GM12874 (cell line): ENCODE data around the gene B3GNT5.

Source experiments
- TF ChIP-seq, protein P1 (sequence below): IDR thresholded peaks from 2 replicates; pipeline ENCODE4 v1.5.1; 2011; ENCODE audit warnings: low read depth, mild to moderate bottlenecking, control low read depth, low read length, moderate library complexity; ENCODE audit not compliant: insufficient read depth

The B3GNT5 gene

DNA sequence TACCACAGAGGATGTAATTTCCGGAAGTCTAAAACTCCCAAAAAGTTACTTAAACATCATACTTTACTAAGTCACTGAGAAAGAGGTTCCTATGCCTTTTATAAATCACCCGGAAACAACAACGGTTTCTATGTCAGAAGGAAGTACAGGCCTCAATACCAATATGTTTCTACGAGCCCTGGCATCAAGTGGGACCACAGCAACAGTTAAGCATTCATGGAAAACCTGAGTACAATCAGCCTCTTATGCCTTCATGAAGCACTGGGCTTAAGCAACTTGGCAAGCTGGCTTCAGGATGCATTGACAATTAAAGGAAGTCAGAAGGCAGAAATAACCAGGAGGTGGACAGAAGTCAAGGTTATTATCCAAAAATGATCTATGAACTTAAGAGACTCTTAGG is 19.1 kb upstream of the B3GNT5 start:
- TF ChIP-seq, protein P1, sequence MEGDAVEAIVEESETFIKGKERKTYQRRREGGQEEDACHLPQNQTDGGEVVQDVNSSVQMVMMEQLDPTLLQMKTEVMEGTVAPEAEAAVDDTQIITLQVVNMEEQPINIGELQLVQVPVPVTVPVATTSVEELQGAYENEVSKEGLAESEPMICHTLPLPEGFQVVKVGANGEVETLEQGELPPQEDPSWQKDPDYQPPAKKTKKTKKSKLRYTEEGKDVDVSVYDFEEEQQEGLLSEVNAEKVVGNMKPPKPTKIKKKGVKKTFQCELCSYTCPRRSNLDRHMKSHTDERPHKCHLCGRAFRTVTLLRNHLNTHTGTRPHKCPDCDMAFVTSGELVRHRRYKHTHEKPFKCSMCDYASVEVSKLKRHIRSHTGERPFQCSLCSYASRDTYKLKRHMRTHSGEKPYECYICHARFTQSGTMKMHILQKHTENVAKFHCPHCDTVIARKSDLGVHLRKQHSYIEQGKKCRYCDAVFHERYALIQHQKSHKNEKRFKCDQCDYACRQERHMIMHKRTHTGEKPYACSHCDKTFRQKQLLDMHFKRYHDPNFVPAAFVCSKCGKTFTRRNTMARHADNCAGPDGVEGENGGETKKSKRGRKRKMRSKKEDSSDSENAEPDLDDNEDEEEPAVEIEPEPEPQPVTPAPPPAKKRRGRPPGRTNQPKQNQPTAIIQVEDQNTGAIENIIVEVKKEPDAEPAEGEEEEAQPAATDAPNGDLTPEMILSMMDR = no peak

DNA sequence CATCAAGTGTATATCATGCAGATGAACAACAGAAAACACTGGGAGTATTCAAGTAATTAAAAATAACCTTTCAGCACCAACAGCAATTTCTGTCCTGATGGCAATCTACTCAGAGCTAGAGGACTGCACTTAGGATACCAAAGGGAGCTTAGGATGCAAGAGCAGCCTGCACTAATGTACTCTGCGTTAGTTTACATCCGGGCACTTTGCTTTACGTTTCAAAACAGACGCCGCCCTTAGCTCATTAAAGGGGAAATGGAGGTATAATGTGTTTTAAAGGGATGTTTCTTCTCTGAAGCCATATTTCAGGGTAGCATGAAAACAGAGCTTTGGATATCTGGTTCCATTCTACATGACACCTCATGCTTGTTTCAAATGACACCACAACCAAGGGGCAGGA is 14.0 kb upstream of the B3GNT5 start:
- TF ChIP-seq, protein P1 = no peak

DNA sequence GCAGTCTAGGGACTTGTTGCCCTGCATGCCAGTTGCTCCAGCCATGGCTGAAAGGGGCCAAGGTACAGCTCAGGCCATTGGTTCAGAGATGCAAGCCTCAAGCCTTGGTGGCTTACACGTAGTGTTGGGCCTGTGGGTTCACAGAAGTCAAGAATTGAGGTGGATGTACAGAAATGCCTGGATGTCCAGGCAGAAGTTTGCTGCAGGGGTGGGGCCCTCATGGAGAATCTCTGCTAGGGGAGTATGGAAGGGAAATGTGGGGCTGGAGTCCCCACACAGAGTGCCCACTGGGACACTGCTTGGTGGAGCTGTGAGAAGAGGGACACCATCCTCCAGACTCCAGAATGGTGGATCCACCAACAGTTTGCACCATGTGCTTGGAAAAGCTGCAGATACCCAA is 10.6 kb upstream of the B3GNT5 start:
- TF ChIP-seq, protein P1 = no peak

DNA sequence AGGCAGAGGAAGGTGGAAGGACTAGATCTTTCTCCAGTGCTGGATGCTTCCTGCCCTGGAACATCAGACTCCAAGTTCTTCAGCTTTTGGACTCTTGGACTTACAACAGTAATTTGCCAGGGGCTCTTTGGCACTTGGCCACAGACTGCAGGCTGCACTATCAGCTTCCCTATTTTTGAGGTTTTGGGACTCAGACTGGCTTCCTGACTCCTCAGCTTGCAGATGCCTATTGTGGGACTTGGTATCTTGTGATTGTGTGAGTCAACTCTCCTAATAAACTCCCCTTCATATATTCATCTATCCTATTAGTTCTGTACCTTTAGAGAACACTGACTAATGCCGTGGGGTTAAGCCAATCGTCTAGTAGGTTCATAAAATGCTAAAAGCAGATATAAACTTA is 8.8 kb upstream of the B3GNT5 start:
- TF ChIP-seq, protein P1 = no peak

DNA sequence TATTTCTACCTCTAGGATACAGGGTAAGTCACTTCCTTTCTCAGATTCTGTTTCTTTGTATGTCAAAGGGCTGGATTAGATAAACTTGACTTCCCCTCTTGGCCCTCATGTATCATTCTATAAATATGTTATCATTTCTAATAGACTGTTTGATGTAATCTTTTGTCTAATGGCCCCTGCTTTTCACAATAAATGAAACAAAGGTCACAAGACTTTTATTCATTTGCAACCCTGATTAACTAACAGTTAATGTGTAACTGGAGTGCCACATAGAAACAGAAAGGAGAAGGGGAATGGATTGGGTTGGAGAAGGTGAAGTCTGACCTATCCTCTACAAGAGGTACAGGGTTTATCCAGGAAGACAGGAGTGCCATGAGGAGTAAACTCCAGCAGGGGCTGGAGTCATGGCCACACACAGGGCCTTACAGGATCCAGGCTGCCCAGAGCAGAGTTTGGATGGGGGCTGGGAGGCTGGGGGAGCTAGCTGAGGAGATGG is 8.0 kb upstream of the B3GNT5 start:
- TF ChIP-seq, protein P1 = no peak

DNA sequence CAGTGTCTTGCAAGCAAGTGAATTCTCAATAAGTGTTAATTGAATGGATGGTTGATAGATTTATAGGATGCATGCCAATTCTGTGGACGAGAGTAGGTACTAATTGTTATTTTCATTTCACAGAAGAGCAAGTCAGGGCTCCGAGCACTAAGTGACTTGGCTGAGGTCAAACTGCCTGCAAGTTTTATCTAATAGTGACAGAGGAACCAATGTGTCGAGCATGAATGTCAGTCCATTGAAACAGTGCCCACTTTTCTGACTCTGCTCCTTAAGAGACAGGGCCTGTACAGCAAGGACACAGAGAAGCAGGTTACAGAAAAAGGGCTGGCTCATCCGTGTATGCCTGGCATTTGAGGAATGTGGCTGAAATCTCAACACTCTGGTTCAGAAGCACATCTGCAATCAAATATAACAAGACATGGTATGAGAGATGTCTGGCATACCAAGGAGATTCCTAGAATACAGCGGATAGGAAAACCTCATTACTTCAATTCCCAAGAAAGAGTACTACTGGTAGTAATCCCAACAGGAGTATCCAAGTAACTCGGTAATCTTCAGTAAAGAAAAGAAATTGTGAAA is 6.0 kb upstream of the B3GNT5 start:
- TF ChIP-seq, protein P1 = no peak

DNA sequence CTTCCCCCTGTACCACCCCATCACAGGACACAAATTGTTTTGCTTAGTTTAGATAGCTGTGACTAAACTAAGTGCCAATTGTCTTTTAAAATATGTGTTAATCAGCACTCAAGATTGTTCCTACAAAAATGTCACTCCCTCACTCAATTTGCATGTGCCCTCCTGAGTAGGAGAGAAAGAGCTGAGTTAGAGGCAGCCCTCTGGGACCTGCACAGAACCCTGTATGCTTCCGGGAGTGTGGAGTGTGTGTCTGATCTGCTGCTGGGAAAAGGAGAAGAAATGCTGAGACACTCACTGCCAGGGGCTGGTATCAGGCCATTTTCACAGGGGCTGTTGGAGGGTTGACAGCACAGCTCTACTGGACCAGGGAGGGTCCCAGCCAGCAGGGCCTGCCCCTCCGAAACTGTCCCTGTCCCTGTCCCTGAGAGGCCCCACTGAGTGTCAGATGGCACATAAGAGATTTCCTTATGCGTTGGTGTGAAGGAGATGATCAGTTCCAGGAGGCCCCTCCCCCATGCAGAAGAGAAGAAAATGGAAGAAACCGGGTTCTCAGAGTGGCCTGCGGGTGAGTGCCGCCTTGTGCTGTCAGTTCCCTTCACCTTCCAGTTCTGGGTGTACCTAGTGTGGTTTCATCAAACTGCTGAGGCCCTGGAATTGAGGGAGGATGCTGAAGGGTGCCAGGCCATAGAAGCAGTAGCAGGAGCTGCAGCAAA is 3.9 kb upstream of the B3GNT5 start:
- TF ChIP-seq, protein P1 = no peak
